Suppressor macrophage treated with lipopolysaccharide for 4 hours (primary cell): Measurements from ENCODE around the gene KRTAP21-3.
"Not testable (repeated sequence)": the region's sequence is repeated elsewhere in the genome, so short reads cannot be mapped to it uniquely, and the experiment has no call there.

Experiments used
- DNase-seq: peaks from one replicate; pipeline ENCODE4 v3.0.0-alpha.2; 2020

Gene KRTAP21-3, protein sequence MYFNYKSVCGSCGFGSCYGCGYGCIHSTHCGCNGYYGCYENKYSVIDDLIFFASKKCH

DNA sequence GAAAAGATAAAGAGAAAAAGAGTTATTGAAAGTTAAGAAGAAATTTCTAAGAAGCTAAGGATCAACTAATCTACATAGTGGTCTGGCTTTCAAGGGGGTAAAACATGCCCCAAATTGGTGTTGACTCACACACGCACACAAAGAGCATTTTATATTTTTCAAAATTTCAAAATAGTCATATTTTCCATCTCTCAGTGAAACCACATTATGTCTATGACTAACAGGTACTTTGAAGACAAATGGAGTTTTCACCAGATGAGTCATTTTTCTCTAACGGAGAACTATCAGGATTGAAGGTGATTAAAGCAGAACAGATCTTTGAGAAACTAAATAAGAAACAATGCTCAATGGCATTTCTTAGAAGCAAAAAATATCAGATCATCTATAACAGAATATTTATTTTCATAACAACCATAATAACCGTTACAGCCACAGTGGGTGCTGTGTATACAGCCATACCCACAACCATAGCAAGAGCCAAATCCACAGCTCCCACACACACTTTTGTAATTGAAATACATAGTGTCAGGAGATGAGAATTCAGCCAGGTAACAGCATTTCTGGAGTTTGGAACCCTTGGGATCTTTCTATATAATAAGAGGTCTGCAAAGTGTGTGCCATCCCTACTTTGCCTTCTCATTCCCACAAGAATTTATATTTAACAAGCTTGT, at the start of gene KRTAP21-3:
Gene KRTAP21-3, minus strand, starts transcription at position 539 of the 671 bp plus-strand sequence. Its CDS starts 18 bp downstream, at position 521.
- no peak for DNase-seq

DNA sequence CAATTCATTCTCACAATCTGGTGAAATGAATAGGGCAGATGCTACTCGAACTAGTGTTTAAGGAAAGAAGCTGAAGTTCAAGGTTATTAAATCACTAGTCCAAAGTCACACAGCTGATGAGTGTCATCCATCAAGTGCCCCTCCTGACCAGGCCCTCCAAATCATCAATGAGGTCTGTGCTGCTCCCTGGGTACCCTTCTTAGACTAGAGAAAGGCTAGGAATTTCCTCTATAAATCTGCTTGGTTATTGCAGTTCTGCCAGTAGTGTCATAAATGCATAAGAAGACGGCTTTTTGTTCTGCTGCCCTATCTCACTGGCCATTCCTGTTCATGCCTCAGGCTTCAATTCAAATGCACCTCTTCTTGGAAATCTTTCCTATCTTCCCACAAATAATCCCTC, 42.2 kb upstream of the KRTAP21-3 start:
- DNase-seq = no peak

GRCh38 chr21:30758306-30758705, 39.7 kb upstream of the KRTAP21-3 start:
- DNase-seq = no peak

DNA sequence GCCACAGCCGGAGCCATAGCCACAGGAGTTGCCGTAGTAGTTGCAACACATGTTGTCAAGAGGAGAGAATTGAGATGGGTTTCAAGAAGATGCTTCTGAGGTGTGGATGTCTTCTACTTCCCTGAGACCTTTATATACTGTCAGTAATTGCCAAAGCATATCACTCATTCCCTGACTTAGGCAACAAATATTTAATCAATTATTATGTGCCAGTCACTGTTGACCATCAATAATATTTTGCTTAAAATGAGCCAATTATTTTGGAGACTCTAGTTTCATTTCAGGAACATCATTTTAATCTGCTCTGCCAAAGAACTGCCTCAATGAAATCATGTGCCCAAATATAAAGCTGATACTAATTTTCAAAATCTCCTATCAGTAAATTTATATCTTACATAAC, 36.8 kb upstream of the KRTAP21-3 start, which contains the start of gene KRTAP21-1:
Gene KRTAP21-1, minus strand, starts transcription at position 101 of the 400 bp plus-strand sequence. Its CDS starts 50 bp downstream, at position 51.
- not testable (repeated sequence) for DNase-seq

DNA sequence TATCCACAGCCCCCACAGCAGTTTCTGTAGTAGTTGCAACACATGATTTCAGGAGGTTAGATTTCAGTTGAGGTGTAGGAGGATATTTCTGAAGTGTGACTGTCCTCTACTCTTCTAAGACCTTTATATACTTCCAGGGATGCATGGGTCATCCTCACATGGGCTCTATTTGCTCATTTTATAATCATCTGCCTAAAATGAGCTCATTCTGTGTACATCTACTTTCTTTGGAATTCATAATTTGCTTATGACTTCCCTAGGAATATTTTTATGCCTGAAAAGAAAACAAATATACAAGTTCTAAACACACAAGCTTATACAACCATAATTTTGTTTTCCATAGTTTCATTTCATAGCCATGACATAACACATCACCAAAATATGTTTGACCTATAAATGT, 28.6 kb upstream of the KRTAP21-3 start, which contains the start of gene KRTAP21-2:
Gene KRTAP21-2, minus strand, starts transcription at position 101 of the 400 bp plus-strand sequence. Its CDS starts 57 bp downstream, at position 44.
- DNase-seq = no peak

DNA sequence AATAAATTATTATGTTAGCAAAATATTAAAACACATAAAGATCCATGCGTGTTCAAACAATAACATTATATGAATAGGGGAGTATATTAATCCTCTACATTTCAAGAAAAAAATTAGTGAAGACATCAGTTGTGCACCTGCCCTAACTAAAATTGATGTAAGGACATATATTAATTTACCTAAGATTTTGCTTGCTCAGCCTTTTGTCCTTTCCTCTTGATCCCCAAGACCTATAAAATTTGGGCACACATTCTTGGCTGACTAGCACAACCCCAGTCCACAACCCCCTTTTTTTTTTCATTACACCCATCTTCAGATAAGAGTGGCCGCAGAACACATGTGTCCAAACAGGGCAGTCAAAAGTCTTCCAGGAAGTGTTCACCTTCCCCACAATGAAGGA, 21.9 kb upstream of the KRTAP21-3 start:
- DNase-seq = no peak

GRCh38 chr21:30733026-30733425, 14.4 kb upstream of the KRTAP21-3 start:
- DNase-seq = no peak

DNA sequence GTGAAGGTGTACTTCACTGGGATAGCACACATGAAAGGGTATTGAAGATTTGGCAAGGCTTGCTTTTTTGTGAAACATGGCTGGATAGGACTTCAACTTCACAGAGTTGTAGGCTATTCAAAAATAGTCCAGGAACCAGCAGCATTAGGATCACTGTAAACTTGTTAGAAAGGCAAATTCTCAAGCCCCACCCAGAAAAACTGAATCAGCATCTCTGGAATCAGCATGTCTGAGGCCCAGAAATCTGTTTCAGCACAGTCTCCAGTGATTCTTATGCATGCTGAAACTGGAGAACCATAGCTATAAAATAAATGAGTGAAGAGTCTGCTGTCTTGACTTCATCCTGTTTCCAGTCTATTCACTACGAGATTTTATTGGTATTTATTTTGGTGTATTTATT, 8.1 kb upstream of the KRTAP21-3 start:
- DNase-seq = no peak

DNA sequence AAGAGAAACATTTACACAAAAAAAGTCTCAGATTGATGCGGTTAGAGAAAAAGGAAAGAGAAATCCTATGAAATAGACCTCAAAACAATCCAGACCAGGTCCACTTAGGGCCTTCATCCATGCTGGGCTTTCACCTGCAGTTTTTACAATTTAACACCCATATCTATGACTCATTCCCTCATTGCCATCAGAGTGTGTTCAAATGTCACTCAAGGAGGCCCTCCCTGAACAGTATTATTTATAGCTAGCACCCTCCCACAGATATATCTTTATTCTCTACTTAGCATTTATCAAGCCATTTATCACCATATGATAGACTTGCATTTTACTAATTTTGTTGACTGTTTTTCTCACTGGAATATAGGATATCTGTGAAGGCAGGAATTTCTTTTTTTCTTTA, 824 bp upstream of the KRTAP21-3 start:
- DNase-seq = no peak

DNA sequence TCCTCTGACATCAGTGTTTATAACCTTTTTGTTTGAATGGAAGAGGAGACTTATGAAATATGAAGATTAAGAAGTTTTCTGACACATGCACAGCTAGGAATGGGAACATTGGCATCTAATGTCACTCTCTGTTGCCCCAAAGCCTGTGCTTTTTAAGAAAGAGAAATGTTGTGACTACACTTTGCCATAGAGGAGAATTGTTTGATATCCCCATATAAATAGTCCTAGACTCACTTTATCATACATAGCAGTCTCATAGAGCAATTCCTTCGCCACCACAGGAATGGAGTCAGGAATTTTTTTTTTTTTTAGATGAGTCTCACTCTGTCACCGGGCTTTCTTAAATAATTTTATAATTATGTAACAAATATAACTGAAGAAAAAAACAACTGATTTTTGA, 1.5 kb downstream of the KRTAP21-3 start:
- DNase-seq = no peak

DNA sequence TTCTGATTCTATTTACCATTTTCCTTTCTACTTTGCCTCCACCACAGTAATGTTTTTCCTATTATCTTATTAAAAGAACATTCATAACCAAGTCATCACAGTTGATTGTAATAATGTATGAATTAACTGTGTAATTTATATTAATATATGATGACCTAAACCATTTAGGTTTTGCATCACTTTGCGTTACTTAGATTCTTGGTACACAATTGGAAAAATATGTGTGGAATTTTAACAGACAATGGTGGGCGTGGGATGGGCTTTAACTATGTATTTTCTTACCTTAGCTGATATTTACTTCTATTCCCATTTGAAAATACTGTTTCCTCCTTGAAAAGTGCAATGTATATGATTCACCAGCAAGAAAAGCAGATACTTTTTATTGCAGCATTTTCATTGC, 3.6 kb downstream of the KRTAP21-3 start:
- DNase-seq = no peak

DNA sequence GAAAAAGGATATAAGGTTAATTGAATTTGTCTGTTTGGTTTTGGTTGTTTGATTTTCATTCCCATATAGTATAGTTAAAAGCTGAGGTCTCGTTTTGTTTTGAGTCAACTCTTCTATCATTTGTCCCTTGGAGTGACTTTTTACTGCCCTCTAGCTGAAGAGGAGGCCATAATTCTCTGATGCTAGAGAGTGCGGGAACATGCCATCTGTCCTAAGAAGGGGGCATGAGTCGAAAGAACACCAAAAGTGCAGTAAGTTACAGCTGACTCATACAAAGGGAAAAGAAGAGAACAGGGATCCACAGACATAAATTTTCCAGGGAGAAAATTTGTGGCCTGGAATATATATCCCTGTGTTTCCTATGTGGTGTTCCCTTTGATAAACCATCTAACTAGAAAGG, 4.1 kb downstream of the KRTAP21-3 start:
- DNase-seq = no peak

GRCh38 chr21:30713766-30714165, 4.8 kb downstream of the KRTAP21-3 start:
- no peak for DNase-seq

- no peak for DNase-seq
Observed at GRCh38 chr21:30710499-30710898, 8.1 kb downstream of the KRTAP21-3 start.

DNA sequence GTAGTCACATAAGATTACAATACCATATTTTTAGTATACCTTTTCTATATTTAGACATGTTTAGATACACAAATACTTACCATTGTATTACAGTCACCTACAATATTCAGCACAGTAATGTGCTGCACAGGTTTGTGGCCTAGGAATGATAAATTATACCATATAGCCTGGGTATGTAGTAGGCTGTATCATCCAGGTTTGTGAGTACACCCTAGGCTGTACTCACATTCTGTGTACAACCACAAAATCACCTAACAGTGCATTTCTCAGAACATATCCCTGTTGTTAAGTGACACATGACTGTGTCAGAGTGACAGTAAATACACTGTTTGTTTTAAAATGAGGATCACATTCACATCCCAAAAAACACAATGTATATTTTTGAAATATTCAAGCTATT, 11.2 kb downstream of the KRTAP21-3 start:
- no peak for DNase-seq

GRCh38 chr21:30695956-30696355, 22.6 kb downstream of the KRTAP21-3 start:
- DNase-seq = no peak

GRCh38 chr21:30689822-30690221, 28.8 kb downstream of the KRTAP21-3 start:
- no peak for DNase-seq

DNA sequence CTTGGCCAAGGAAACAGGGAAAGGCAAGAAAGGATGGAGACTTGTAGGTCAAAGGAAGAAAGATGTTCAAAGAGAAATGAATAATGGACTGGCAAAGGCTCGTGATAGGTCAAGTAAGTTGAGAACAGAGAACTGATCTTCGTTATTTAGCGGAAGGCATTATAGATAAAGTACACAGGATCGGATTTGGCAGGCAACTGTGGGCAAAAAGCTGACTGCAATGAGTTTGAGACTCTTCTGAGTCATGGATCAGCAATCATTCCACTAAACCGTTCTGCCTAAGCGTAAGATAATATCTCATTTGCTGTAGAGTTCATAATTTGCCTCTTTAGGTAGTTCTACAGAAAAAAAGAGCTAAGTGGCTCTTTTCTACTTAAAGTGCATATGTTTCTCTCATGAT, 34.1 kb downstream of the KRTAP21-3 start:
- no peak for DNase-seq

DNA sequence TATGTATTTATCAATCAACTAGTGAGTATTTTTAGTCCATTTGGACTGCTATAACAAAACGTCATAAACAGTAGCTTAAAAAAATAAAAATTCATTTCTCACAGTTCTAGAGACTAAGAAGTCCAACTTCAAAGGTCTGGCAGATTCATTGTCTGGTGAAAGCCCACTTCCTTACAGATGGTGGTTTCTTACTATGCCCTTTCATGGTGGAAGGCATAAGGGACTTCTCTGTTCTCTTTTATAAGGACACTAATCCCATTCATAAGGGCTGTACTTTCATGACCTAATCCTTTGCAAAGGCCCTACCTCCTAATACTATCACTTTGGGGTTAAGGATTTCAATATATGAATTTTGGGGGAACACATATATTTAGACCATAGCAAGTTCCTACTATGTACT, 38.0 kb downstream of the KRTAP21-3 start:
- DNase-seq = no peak

DNA sequence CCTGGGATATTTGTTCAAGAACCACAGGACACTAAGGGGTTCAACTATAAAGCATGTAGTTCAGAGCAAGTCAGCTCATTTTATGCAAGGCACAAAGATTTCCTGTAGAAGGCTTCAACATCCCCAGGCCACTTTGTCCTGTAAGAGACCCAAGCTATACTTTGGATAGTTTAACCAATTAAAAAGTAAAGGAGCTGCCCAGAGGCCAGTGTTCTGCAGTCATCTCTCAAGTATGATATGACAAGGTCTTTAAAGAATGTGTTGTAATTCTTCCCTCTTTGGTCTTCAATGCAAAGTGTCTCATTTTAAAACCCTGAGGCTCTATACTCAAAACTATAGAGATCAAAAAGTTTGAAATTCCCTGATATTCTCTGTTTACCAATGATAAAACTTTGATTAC, 41.8 kb downstream of the KRTAP21-3 start:
- DNase-seq = no peak

DNA sequence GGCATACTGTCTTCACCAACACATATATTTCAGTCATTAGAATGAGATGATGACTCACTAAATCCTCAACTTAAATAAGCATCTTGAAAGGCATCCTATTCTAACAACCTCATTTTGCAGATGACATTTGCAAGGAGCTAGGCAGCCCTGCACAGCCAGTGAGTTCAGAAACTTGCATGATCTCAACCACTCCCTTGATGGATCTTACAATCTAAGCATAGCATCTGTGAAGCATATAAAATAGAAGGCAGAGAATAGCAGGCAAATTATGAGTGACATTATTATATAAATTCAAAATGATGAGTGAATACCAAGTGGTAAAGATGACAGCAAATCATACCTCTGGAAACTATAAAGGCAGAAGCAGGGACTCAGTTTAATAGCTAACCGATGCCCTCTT, 44.3 kb downstream of the KRTAP21-3 start:
- no peak for DNase-seq

GRCh38 chr21:30672985-30673650, 45.5 kb downstream of the KRTAP21-3 start:
- DNase-seq = no peak

DNA sequence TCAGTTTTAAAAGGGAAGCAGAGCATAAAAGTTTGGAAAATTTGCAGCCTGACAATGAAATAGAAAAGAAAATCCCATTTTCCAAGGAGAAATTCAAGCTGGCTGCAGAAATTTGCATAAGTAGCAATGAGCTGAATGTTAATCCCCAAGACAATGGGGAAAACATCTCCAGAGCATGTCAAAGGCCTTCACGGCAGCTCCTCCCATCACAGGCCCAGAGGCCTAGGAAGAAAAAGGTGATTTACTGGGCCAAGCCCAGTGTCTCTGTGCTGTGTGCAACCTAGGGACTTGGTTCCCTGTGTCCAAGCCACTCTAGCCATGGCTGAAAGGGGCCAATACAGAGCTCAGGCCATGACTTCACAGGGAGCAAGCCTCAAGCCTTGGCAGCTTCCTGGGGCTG, 49.8 kb downstream of the KRTAP21-3 start:
- no peak for DNase-seq
